CD4-positive, alpha-beta T cell treated with Interleukin-2 at 100 ng/mL for 4 hours (primary cell): ENCODE results near the gene CNGB1.
A peak's percentile ranks its signal among the peaks of the same experiment; 100 is the strongest.
"Not testable (repeated sequence)": the region's sequence is repeated elsewhere in the genome, so short reads cannot be mapped to it uniquely, and the experiment has no call there.

Experiments
- DNase-seq: peaks from one replicate; pipeline ENCODE4 v3.0.0-alpha.2; 2020; ENCODE audit warnings: low spot score

Gene CNGB1

GRCh38 chr16:57997176-57997527 is 26.2 kb upstream of the CNGB1 start:
- no peak for DNase-seq

GRCh38 chr16:57996406-57997175 is 25.7 kb upstream of the CNGB1 start:
- DNase-seq = no peak

GRCh38 chr16:57995721-57996405 is 24.9 kb upstream of the CNGB1 start:
- no peak for DNase-seq

GRCh38 chr16:57994778-57995177 is 23.9 kb upstream of the CNGB1 start:
- DNase-seq = peak; percentile 50

- no peak for DNase-seq
Observed at GRCh38 chr16:57994361-57994760, 23.4 kb upstream of the CNGB1 start.

- DNase-seq = no peak
Observed at GRCh38 chr16:57993897-57994296, 23.0 kb upstream of the CNGB1 start.

- DNase-seq = no peak
Observed at GRCh38 chr16:57993438-57993837, 22.5 kb upstream of the CNGB1 start.

- no peak for DNase-seq
Observed at GRCh38 chr16:57992084-57992483, 21.2 kb upstream of the CNGB1 start.

- DNase-seq = no peak
Observed at GRCh38 chr16:57991551-57992059, 20.7 kb upstream of the CNGB1 start.

- DNase-seq = no peak
Observed at GRCh38 chr16:57988929-57989328, 18.0 kb upstream of the CNGB1 start.

- DNase-seq = no peak
Observed at GRCh38 chr16:57987441-57988177, 16.7 kb upstream of the CNGB1 start.

- no peak for DNase-seq
Observed at GRCh38 chr16:57986196-57986595, 15.3 kb upstream of the CNGB1 start.

GRCh38 chr16:57985204-57986181 is 14.6 kb upstream of the CNGB1 start:
- no peak for DNase-seq

GRCh38 chr16:57984443-57985203 is 13.7 kb upstream of the CNGB1 start:
- peak; percentile 94 for DNase-seq

- no peak for DNase-seq
Observed at GRCh38 chr16:57982385-57982784, 11.5 kb upstream of the CNGB1 start.

- DNase-seq = no peak
Observed at GRCh38 chr16:57981636-57982035, 10.7 kb upstream of the CNGB1 start.

- DNase-seq = no peak
Observed at GRCh38 chr16:57979006-57979585, 8.2 kb upstream of the CNGB1 start.

- DNase-seq = not testable (repeated sequence)
Observed at GRCh38 chr16:57978070-57978465, 7.1 kb upstream of the CNGB1 start.

- no peak for DNase-seq
Observed at GRCh38 chr16:57977418-57978069, 6.6 kb upstream of the CNGB1 start.

- DNase-seq = no peak
Observed at GRCh38 chr16:57976331-57976796, 5.4 kb upstream of the CNGB1 start.
